G401.6 (cell line): ENCODE measurements around the gene PRAMEF18.
"Not testable (repeated sequence)": the region's sequence is repeated elsewhere in the genome, so short reads cannot be mapped to it uniquely, and the experiment has no call there.

Source experiments
- FAIRE-seq: peaks from 2 replicates; lab custom pipeline; 2012; peaks lifted over from hg19 to GRCh38; lab: Jason Lieb, UNC

The PRAMEF18 gene

GRCh38 chr1:13225675-13226204 lies at the start of gene PRAMEF18:
PRAMEF18 (minus strand) TSS chr1:13226154; CDS start chr1:13226106, 48 bp downstream.
- not testable (repeated sequence) for FAIRE-seq

- FAIRE-seq = not testable (repeated sequence)
These were observed 39.2 kb upstream of the PRAMEF18 start for GRCh38 chr1:13265124-13265523.

GRCh38 chr1:13253898-13254297 lies 27.9 kb upstream of the PRAMEF18 start, which contains the start of gene PRAMEF5:
PRAMEF5 (plus strand) TSS chr1:13254198; CDS start chr1:13259269, 5,071 bp downstream.
- not testable (repeated sequence) for FAIRE-seq

- not testable (repeated sequence) for FAIRE-seq
These were observed 21.2 kb upstream of the PRAMEF18 start for GRCh38 chr1:13247122-13247521.

- FAIRE-seq = not testable (repeated sequence)
These were observed 20.6 kb upstream of the PRAMEF18 start for GRCh38 chr1:13246554-13246871.

- not testable (repeated sequence) for FAIRE-seq
These were observed 20.0 kb upstream of the PRAMEF18 start for GRCh38 chr1:13245841-13246553.

GRCh38 chr1:13243536-13244263 lies 17.7 kb upstream of the PRAMEF18 start:
- not testable (repeated sequence) for FAIRE-seq

GRCh38 chr1:13239633-13240032 lies 13.7 kb upstream of the PRAMEF18 start:
- not testable (repeated sequence) for FAIRE-seq

- FAIRE-seq = not testable (repeated sequence)
These were observed 11.6 kb upstream of the PRAMEF18 start for GRCh38 chr1:13237572-13237971.

- not testable (repeated sequence) for FAIRE-seq
These were observed 8.1 kb upstream of the PRAMEF18 start for GRCh38 chr1:13234057-13234456.

GRCh38 chr1:13232056-13232455 lies 6.1 kb upstream of the PRAMEF18 start:
- not testable (repeated sequence) for FAIRE-seq

- FAIRE-seq = not testable (repeated sequence)
These were observed 5.3 kb upstream of the PRAMEF18 start for GRCh38 chr1:13231061-13231750.

GRCh38 chr1:13230601-13231000 lies 4.6 kb upstream of the PRAMEF18 start:
- not testable (repeated sequence) for FAIRE-seq

GRCh38 chr1:13230096-13230495 lies 4.1 kb upstream of the PRAMEF18 start:
- not testable (repeated sequence) for FAIRE-seq

- no peak for FAIRE-seq
These were observed 2.4 kb upstream of the PRAMEF18 start for GRCh38 chr1:13228343-13228781.

- FAIRE-seq = not testable (repeated sequence)
These were observed 1.5 kb upstream of the PRAMEF18 start for GRCh38 chr1:13227271-13228055.

GRCh38 chr1:13224480-13225060 lies 1.4 kb downstream of the PRAMEF18 start:
- FAIRE-seq = no peak

- not testable (repeated sequence) for FAIRE-seq
These were observed 3.2 kb downstream of the PRAMEF18 start for GRCh38 chr1:13222788-13223187.

- not testable (repeated sequence) for FAIRE-seq
These were observed 6.8 kb downstream of the PRAMEF18 start for GRCh38 chr1:13219203-13219602.

- not testable (repeated sequence) for FAIRE-seq
These were observed 9.3 kb downstream of the PRAMEF18 start for GRCh38 chr1:13216619-13217018.

- not testable (repeated sequence) for FAIRE-seq
These were observed 17.2 kb downstream of the PRAMEF18 start for GRCh38 chr1:13208712-13209111.
